BJ (cell line): ENCODE results near the gene GNGT2. TPM values are rescaled to one million over a fixed set of nuclear protein-coding genes. Genes with fewer than 3 reads are reported as not detected.

ENCODE experiments used
- CTCF ChIA-PET: fragments of 350-600 bp; formaldehyde crosslinking; extraction: SDS; loops from one replicate; lab custom pipeline; 2021; ENCODE audit warnings: antibody characterized with exemption, inconsistent platforms; lab: Yijun Ruan, JAX
- POLR2A ChIA-PET: fragments of 300-600 bp; sonication (Branson Sonifier 250); formaldehyde crosslinking; extraction: SDS; loops from one replicate; lab custom pipeline; 2021; ENCODE audit warnings: antibody characterized with exemption; lab: Charles Lee
- DNase-seq: peaks from one replicate; pipeline ENCODE4 v3.0.0-alpha.2; 2011; ENCODE audit warnings: low read depth
- H3K27me3 ChIP-seq: 2 replicates; pipeline ENCODE4 v1.6.0; 2011; ENCODE audit warnings: low read length; ENCODE audit not compliant: control insufficient read depth, insufficient read depth
- H3K36me3 ChIP-seq: 2 replicates; pipeline ENCODE4 v1.5.1; 2011; ENCODE audit warnings: low read length; ENCODE audit not compliant: control insufficient read depth, insufficient read depth
- H3K4me3 ChIP-seq: 2 replicates; pipeline ENCODE4 v1.5.1; 2011; ENCODE audit warnings: low read depth, mild to moderate bottlenecking, control low read depth, low read length
- polyA plus RNA-seq: library from polyadenylated mRNA; depleted of rRNA; stranded (reverse); fragments of >200 nt; gene quantifications from 2 replicates; pipeline ENCODE4 v1.2.3, GENCODE V29; 2011
- TF ChIP-seq, protein P1 (sequence below): IDR thresholded peaks from 2 replicates; pipeline ENCODE4 v1.5.1; 2011; ENCODE audit warnings: low read depth, mild to moderate bottlenecking, control low read depth, inconsistent platforms, low read length, moderate library complexity; ENCODE audit not compliant: insufficient read depth

Gene GNGT2
- polyA plus RNA-seq, 1 experiment = 0.45 TPM

DNA sequence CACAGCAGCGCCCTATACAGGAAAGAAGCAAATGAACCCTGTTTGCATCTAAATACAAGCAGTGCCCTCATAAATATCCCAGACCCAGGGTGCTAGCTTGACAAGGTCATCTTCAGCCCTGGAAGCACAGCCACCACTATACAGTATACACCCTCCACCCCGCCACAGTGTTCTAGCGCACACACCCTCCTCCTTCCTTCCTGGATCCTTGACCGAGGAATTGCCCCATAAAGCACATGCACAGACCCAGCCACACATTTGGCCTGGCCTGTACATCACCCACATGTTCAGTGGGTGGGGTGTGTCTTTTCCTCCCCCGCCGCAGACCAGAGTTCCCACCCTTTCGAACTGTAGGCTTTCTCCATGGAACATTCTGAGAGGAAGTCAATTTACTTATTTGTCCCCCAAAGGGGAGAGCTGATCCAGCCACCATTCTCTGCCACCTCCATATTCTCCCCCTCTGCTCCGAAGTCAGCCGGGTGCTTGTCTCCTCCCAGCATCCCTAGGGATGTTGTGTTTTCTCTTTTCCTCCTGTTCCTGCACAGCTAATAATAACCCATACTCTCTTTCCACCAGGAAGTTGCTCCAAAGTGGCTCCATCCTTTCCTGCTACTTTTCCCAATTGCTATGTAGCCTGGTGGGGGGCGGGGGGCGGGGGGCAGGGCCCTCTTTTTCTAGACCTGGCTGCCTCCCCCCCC lies 6.7 kb upstream of the GNGT2 start:
- no peak for DNase-seq
- Histone ChIP-seq H3K27me3 (no peaks in the 10 kb centered on the region), H3K36me3 (no peaks in the 10 kb centered on the region), H3K4me3 (no peak overlapping the region)
- TF ChIP-seq, protein P1, sequence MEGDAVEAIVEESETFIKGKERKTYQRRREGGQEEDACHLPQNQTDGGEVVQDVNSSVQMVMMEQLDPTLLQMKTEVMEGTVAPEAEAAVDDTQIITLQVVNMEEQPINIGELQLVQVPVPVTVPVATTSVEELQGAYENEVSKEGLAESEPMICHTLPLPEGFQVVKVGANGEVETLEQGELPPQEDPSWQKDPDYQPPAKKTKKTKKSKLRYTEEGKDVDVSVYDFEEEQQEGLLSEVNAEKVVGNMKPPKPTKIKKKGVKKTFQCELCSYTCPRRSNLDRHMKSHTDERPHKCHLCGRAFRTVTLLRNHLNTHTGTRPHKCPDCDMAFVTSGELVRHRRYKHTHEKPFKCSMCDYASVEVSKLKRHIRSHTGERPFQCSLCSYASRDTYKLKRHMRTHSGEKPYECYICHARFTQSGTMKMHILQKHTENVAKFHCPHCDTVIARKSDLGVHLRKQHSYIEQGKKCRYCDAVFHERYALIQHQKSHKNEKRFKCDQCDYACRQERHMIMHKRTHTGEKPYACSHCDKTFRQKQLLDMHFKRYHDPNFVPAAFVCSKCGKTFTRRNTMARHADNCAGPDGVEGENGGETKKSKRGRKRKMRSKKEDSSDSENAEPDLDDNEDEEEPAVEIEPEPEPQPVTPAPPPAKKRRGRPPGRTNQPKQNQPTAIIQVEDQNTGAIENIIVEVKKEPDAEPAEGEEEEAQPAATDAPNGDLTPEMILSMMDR = no peak
- ChIA-PET CTCF (interaction anchor here (0.9 to 2.5 kb wide), 3 partner anchors 9 to 36 kb away, joined by 3 to 5 read pairs (median 3); no protein-coding TSS in a partner anchor), POLR2A (no interaction called here)

DNA sequence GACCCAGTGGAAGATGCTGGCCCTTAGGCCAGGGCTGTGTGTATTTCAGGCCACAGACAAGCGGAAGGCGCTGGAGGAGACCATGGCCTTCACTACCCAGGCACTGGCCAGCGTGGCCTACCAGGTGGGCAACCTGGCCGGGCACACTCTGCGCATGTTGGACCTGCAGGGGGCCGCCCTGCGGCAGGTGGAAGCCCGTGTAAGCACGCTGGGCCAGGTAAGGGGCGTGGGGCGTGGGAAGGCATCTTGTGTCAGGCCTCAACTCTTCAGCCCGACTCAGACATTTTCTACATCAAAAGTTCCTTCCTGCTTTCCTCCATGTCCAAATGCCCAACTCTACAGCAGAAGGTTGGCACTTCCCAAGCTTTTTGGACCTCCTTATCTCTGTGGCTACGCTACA lies 6.1 kb upstream of the GNGT2 start:
- TF ChIP-seq, protein P1 = no peak
- no peak for DNase-seq
- Histone ChIP-seq H3K4me3 (no peak overlapping the region), H3K36me3 (no peaks in the 10 kb centered on the region), H3K27me3 (no peaks in the 10 kb centered on the region)
- CTCF ChIA-PET = interaction anchor here (0.9 to 1.2 kb wide), 2 partner anchors 10 to 36 kb away, joined by 3 read pairs; no protein-coding TSS in a partner anchor
- POLR2A ChIA-PET = no interaction called here

DNA sequence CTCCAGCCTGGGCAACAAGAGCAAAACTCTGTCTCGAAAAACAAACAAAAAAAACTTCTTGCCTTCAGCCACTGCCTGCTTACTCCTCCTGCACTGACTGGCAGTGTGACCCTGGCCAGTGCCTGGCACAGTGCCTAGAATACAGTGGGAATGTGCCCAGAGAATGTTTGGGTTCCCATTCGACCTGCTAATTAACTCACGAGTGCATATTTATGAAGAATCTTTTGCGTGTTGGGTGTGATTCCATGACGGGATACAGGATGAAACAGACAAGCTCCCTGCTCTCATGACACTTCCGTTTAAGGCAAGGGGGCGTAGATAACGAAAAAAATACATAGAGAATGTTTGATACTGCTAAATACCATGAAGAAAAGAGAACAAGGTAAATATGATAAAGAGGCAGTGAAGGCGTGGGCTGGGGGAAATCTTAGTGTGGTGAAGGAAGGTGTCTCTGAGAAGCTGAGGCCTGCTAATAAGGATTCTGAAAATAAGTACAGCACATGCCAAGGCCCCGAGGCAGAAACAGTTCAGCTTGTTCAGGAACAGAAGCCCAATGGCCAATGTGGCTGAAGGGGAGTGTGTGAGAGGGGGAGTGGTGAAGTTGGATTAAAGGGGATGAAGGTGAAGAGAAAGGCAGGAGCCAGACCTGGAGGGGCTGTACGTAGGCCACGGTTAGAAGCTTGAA lies 4.4 kb upstream of the GNGT2 start:
- TF ChIP-seq, protein P1 = no peak
- POLR2A ChIA-PET = no interaction called here
- no peak for DNase-seq
- H3K27me3 ChIP-seq = no peaks in the 10 kb centered on the region
- CTCF ChIA-PET = interaction anchor here (1.5 to 5.0 kb wide), 2 partner anchors 11 to 76 kb away, joined by 8 to 55 read pairs; no protein-coding TSS in a partner anchor
- no peak overlapping the region for H3K4me3 ChIP-seq
- no peaks in the 10 kb centered on the region for H3K36me3 ChIP-seq

DNA sequence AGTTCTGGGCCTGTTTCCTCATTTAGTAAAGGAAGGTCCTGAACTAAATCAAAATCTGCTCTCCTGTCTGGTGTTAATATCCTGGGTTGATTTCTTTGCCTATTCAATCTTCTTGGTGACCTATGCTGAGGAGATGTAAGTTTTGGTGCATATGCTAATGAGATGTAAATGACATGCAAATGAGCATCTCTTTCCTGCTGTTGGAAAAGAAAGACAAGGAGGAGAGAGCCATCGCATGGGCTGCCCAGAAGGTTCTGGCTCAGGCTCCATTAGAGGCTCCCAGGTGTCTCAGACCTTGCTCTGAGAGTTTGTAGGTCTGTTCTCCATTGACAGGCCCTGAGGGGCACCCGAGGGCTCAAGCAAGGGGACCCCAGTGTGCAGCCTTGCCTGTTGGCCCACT lies 3.5 kb upstream of the GNGT2 start:
- Histone ChIP-seq H3K36me3 (no peaks in the 10 kb centered on the region), H3K27me3 (no peaks in the 10 kb centered on the region), H3K4me3 (no peak overlapping the region)
- TF ChIP-seq, protein P1 = no peak
- POLR2A ChIA-PET = no interaction called here
- CTCF ChIA-PET = interaction anchor here (2.0 to 5.0 kb wide), 3 partner anchors 8 to 34 kb away, joined by 5 to 55 read pairs (median 14); no protein-coding TSS in a partner anchor
- DNase-seq = no peak

DNA sequence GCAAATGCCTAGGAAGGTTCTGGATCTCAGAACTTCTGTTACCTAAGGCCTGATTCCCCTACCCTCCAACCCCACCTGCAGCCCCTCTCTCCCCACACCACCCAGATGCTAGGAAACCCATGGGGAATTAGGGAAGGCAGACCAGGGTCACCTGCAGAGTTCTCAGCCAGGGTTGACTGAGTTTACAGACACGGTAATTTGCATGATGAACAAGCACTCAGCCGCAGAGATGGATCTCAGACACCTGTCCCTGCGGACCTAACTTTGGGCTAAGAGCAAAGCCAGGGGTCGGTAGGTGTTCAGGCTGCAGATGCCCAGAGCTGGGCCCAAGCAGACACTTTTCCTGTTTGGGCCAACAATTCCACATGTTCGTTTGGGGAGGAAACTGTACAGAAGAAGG lies 3.0 kb upstream of the GNGT2 start:
- CTCF ChIA-PET = interaction anchor here (2.0 to 5.0 kb wide), 3 partner anchors 9 to 34 kb away, joined by 5 to 55 read pairs (median 14); no protein-coding TSS in a partner anchor
- POLR2A ChIA-PET = no interaction called here
- Histone ChIP-seq H3K27me3 (no peaks in the 10 kb centered on the region), H3K36me3 (no peaks in the 10 kb centered on the region), H3K4me3 (no peak overlapping the region)
- TF ChIP-seq, protein P1 = no peak
- no peak for DNase-seq
